HS-5 (cell line): ENCODE measurements around the gene KCTD18.
A peak's percentile ranks its signal among the peaks of the same experiment; 100 is the strongest.

Experiments
- DNase-seq: peaks from one replicate; pipeline ENCODE4 v3.0.0-alpha.2; 2012; ENCODE audit warnings: low read depth

The KCTD18 gene

DNA sequence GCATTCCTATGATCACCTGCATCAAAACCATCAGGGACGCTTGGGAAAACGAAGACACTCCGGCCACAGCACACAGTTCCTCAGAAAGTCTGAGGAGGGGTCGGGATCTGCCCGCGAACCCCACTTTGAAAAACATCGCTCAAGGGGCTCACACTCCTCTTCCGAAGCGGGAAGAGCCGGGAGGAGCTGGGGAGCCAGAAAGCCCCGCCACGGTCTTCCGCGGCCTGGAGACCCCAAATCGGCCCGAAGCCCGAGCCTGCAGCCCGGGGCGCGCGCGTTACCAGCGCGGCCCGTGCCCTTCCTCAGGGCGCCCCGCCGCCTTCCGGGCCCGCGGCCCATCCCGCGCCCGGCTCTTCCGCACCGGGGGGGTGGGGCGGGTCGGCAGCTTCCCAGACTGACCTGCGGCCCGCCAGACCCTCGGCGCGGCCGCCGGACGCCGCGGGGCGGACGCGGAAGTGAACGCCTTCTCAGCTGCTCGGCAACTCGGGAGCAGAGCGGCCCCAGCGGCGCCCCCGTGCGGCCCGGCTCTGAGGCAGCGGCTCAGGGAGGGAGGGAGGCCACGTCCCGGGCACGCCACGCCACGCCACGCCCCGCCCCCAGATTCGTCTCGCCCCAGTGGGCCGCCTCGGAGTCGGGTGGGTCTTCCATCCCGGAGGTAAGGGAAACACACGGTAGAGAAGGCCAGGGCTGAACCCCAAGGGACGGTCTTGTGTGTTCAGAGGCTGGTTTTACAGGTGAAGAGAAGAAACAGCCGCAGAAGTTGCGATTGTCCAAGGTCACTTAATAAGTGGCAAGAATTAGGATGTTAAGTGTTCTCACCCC lies at the start of gene KCTD18:
Gene KCTD18, minus strand, starts transcription at position 457 of the 822 bp plus-strand sequence. CDS start 3,052 bp downstream, outside the sequence.
- no peak for DNase-seq

DNA sequence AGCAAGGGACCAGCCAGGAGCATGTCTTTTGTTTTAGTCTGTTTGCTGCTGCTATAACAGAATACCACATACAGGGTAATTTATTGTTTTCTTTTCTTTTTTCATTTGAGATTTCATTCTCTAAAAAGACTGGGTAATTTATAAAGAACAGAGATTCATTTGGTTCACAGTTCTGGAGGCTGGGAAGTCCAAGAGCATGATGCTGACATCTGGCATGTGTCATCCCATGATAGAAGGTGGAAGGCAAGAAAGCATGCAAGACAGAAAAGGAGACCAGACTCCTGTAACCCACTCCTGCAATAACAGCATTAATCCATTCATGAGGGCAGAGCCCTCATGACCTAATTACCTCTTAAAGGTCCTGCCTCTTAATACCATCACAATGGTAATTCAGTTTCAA lies 30.9 kb upstream of the KCTD18 start:
- DNase-seq = no peak

DNA sequence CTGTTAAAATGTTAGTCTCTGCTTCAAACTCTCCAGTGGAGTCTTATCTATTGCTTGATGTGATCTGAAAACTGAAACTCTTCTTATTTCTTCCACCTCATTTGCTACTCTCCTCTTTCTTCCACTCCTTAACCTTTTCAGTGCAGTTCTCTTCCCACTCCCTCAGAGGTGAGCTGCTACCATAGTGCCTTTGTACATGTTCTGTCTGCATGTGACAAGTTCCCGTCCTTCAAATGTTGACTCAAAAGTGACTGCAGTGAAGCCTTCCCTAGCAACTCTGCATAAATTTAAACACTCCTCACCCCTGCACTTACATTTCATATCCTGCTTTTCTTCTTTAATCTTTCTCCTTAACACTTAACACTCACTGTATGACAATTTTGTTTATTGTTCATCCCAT lies 28.3 kb upstream of the KCTD18 start:
- DNase-seq = no peak

DNA sequence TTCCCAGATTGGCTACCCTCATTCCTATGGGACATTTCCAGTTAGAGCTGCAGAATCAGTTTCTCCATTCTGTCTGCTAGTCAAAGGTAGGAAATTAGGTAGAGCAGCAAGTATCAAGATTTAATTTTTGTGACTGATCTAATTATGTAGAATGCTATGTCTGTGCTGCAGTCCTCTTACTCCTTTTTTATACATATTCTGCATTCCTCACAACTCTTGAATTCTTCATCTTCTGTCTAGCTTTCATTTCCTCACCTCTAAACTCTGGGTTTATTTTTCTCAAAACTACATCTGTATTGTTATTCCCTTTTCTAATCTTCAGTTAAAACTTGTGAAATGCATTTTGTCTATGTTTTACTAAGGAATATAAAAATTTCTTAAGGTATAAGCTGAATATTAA lies 24.7 kb upstream of the KCTD18 start:
- no peak for DNase-seq

DNA sequence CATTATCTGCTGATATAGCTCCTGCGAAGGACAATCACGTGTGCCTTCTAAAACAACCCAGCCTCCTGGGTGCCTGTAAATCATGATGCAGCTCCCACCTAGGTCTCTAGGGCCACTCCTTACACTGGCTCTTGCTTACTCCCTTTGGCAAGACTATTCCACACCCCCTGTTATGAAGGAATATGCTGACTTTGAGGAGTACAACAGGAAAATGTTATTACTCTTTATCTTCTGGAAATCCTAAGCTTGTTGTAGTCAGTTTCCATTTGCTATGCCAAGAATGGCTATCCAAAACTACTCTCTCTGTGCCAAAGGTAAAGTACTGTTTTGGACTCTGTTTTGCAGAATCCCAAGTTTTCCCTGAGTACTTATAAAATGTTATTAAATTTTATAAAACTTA lies 23.9 kb upstream of the KCTD18 start:
- DNase-seq = no peak

DNA sequence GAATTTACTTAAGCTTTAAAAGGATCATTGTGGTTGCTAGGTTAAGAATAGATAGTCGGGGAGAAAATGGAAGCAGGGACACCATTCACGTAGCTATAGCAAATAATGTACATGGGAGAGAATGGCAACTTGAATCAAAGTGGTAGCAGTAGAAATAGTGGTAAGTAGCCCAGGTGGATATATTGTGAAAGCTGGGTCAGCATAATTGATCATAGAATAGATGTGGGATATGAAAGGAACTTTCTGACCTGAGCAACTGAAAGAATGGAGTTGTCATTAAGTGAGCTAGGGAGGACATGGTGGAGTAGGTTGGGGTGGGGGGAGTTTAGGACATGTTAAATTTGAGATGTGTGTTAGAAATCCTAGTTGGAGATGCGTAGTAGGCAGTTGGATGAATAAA lies 18.4 kb upstream of the KCTD18 start:
- DNase-seq = no peak

DNA sequence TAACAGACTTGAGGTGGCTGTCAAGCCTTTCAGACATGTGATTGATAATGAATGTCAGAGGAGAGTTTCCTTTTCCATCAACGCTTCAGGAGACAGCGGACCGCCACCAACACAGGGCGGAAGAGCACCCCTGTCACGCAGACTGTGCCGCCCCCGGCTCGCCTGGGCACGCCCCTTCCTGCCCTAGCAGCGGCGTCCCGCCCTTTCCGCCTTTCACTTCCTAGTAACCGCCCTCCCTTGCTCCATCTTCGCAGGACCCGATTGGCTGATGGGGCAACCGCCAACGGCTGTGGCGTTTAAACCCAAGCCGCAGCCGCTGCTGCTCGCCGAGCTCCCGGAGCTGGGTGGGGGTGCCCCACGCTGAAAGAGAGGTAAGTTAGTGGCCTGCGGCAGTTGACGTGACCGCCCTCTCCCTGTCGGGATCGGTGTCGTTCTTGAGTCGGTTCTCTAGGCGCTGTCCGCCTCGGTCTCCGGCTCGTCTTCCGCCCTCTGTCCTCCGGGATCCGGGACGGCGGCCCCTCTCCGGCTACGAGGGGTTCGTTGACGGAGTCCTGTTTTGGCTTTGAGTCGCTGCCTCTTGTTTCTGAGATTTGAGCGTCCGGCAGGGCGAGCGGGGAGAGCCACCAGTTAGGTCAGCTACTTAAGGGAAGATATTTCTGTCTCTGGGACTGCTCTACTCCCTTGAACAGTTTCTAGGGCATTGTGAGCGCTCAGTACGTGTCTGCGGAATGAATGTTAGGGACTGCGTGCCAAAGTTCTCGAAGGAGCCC lies 16.2 kb upstream of the KCTD18 start, which contains the start of gene SGO2:
Gene SGO2, plus strand, starts transcription at position 326 of the 770 bp plus-strand sequence. CDS start 6,769 bp downstream, outside the sequence.
- peak; percentile 88 for DNase-seq

DNA sequence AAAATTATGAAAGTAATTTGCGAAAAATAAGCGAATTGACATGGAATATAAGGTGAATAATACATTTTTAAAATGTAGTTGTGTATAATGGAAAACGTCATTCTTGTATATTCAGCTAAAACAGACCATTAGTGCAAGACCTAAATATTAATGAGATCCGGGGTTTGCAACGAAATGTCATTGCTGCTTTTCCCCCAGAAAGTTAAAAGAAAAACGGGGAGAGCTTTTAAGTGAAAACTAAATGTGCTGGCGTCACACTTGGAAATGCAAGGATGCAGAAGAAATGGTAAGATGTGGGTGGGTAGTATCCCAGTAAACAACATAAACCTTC lies 15.6 kb upstream of the KCTD18 start:
- DNase-seq = no peak

DNA sequence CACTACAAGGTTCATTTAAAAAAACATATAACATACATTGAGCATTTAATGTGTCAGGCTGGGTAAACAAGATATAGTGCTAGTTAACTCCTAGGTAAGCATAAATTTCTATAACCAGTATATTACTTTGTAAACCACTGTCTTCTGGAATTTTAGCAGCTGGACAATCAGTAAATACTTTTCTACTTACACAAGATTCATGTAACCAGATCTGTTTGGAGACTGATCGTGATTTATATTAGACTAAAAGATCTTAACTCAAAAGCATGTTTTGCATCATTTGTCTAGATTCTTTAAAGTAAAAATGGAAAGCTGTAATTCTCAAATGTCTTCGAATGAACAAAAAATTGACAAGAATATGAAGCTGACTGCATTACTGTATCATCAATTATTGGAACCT lies 15.2 kb upstream of the KCTD18 start:
- no peak for DNase-seq

DNA sequence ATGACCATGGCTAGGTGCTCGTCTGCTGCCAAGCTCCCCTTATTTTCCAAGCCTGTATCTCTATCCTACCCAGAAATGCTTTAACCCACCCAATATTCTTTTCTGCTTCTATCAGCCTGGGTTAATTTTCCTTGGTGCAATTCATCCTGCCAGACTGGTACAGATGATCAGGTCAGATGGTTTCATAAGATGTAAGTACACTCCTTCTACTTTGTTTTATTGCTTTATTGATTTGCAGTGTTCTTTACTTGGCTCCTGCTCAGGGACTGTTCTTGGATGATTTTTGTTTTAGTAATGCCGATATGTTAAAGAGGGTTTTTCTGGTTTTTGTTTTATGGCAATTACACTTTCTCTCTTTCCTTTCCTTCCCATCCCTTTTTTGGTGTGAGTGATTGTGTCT lies 13.7 kb upstream of the KCTD18 start:
- DNase-seq = no peak

DNA sequence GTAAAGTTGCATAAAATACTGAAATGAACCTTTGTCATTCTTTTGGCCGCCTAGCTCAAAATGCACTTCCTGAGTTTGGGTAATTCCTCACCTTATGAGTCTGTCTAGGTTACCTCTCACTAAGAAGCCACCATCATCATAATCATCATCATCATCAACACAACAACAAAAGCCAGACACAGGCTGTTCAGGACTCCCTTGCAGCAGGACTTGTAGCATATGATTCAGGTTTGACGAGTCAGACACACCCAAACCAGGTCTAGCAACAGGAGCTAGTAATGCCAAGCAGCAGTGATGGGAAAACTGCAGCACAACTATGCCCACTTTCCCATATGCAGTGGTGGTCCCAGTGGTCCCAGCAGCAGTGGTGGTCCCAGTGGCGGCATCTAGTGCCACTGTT lies 13.3 kb upstream of the KCTD18 start:
- DNase-seq = no peak

DNA sequence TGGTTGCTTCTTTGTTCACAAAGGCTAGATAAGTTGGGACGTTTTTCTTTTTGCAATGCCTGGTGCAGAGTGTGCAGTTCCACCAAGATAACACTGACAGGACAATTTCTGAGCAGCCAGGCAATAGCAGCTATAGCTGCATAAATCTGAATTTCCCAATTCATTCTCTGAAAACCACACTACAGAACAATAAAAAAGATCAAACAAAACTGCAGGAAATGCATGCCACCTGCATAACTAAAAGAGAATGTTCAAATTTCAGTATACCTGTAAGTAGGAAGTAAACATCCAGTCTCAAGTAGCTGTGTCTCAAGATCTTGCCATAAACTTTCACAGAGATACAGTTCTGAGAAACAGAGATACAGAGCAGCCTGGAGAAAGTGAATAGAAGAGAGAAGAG lies 5.3 kb upstream of the KCTD18 start:
- no peak for DNase-seq

DNA sequence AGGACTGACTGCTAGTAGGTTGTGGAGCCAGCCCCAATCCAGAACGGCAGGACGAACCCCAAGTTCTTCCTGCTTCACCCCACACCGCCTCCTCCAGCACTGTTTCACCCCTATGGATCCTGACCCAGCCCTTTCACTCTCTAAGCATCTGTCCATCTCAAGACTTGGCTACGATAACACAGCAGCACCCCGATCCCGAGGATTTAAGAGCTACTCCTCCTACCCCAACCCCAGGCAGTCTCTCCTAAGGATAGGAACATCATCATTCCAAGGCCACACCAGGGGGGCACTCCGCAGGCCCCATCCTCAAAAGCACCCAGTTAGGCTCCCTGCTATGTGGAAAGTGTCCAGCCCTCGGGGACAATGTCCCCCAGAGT lies 645 bp downstream of the KCTD18 start:
- DNase-seq = no peak

DNA sequence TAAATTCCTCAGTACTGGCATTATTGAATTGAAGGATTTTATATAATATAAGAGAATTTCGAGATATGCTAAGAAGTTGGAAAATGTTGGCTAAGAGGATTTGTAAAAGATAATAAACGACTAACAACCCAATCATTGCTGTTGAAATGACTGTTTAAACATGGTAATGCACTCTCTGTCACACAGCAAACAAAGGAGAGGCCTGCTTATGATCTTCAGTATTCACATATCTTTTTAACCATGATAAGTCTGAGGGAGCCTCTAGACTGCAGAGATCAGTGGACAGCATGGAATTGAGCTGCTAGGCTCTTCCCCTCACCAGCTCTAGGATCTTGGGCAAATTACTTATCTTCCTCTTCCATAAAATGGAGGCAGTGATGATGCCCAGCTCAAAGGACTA lies 2.7 kb downstream of the KCTD18 start:
- no peak for DNase-seq

DNA sequence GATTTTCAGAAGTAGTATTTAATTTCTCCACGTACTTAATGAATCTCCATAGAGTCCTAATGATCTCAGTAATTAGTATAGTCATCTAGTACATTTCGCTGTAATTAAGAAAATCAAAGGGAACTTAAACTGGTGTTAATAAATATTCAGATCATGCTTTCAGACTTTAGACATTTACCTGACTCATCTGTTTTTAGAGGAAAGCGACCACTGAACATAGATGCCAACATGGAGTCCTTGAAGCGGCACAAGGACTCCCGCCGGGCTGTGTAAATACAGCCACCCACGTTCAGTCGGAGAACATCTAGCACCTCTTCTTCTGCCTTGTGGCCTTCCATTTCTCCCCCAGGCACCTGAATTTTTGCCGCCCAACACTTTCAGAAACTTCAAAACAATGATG lies 3.2 kb downstream of the KCTD18 start:
- no peak for DNase-seq

DNA sequence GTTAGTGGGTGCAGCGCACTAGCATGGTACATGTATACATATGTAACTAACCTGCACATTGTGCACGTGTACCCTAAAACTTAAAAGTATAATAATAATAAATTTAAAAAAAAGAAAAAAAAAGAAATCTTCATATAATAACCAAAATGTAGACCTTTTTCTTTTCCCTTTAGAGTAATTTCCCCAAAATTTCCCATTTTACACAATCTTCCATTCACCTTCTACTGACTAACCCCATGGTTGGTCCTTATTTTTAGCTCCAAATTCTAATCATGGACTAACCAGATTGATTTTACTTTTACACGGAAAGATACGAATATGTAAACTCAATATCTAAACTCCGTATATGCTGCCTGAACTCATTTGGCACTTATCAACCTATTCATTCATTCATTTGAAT lies 7.7 kb downstream of the KCTD18 start:
- DNase-seq = no peak

DNA sequence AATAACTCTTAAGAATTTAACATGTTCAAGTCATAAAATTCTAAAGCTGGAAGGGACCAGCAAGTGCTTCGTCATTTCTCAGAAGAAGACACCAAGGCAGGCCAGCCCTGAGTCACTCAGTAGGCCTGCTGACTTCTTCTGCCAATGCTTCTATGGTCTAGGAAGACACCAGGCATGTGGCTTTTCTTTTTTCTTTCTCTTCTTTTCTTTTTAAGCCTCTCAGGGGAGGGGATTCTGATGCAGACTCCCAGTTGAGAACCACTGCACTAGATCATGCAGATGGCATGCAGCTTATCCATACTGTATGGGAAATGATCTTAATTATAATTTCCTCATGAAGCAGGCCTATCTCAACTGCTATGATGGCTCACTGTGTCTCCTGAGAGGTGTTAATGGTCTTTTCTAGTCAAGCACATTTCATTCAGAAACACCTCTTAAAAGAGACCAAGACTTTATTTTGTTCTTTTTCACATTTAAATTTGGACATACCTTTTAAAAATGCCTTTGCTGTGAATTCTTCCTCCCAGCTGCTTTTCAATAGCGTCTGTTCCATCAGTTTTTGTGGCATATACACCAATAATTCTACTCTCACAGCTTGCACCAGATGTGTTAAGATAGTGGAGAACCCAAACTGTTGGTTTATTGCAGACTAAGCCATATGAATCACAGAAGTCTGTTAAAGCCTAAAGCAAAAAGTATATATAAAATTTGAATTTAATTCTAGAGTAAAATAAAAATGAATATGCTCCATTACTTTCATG lies 11.3 kb downstream of the KCTD18 start:
- no peak for DNase-seq

DNA sequence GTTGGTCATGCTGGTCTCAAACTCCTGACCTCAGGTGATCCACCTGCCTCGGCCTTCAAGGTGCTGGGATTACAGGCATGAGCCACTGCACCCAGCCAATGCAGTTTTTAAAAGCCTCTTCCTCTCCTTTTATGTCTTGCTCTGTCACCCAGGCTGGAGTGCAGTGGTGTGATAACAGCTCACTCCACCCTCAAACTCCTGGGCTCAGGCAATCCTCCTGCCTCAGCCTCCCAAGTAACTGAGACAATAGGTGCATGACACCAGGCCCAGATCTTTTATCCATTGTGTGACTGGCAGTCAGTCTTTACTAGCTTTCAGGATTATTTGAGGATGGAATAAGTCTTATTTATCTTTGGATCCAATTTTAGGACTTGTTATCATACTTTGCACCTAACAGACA lies 13.2 kb downstream of the KCTD18 start:
- no peak for DNase-seq

DNA sequence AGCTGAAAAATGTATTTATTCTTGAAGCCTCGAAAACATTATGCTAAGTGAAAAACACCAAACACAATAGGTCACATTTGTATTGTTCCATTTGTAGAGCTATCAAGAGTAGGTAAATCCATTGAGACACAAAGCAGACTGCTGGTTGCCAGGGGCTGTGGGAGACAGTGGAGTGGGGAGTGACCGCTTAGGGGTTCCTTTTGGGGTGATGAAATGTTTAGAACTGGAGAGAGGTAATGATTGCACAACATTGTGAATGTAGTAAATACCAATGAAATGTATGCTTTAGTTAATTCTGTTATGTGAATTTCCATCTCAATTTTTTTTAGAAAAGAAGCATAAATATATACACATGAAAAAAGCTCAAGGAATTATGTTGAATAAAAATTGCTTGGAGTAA lies 15.8 kb downstream of the KCTD18 start:
- DNase-seq = no peak

DNA sequence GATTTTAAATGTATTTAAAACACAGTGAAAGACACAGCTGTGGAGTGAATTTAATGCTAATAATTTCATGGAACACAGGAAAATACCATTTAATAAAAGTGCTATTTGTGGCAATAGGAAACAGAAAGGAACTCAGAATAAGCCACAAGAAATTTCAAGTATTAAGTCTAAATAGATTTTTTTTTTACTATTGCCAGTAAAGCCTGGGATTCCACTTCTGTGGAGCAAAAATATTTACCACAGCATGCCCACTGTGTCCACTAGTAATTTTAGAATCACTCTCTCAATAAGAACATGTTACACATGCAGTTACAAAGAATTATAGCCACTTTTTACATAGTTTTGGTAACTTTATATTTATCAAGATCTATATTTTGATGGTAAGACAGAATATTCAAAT lies 17.2 kb downstream of the KCTD18 start:
- no peak for DNase-seq

DNA sequence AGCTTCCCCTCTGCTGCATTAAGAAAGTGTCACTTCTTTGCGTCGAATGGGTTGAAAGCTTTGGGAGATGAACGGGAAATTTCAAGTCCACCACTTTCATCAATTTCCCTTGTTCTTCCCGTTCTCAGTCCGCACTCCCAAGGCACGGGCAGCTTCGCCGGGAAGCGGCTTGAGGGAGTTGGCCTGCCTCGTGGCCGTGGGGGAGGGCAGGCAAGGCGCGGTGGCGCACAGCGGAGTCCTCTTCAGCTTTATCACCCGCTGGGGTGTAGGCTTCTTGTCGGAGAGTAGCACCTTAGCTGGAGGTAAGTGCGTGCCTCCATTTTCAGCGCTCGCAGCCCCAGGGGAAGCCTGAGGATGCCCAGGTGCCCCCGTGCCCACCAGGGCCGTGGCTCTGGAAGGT lies 19.9 kb downstream of the KCTD18 start:
- no peak for DNase-seq

DNA sequence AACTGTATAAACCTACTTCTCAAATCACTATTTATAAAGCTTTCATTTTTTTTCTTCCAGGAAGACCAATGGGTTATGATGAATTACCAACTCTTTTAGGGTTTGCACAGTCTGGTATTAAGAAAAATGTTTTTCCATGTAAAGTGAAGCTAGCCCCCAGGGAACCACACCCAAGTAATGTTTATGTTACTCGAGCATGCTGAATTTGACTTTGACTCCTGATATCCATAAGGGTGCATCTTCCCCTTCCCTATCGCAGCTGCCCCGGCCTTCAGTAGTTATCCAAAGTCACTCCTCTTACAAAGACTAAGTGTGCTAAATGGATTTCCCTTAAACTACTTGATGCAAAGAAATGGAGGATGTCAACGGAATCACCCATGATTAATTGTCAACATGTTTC lies 21.7 kb downstream of the KCTD18 start:
- DNase-seq = no peak

DNA sequence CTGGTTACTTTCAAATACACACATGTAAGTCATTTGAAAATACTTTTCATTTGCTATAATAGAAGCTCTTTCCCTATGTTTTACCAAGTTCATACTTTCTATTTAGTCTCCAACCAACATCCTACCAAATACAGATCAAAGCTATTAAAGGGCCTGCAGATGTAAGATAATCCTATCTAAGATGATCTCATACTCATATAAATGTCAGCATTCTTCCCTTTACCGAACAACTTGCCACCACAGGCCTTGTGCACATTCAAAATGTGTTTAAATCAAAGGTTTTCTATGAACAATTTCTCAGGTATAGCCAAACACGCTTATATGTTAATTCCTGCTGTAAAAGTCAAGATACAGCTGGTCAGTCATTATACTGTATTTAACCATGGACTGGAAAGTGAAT lies 23.3 kb downstream of the KCTD18 start:
- no peak for DNase-seq
